HepG2 (cell line): ENCODE data around the gene ABCG1. TPM values are rescaled to one million over a fixed set of nuclear protein-coding genes. Genes with fewer than 3 reads are reported as not detected.

Source experiments
- ATAC-seq: fragments of 200-7000 bp; cut with Tn5 transposase; 3 replicates; pipeline ENCODE4 v1.9.1; 2020; ENCODE audit warnings: mild to moderate bottlenecking, moderate library complexity
- BruUV-seq: library from RNA; stranded (reverse); fragments of 400-500 nt; replicated peaks from 2 replicates; lab custom pipeline; 2021; lab: Mats Ljungman, UMichigan
- CTCF ChIA-PET: fragments of 300-600 bp; formaldehyde crosslinking; extraction: SDS; loops from one replicate; lab custom pipeline; 2021; ENCODE audit warnings: low total read pairs, inconsistent platforms, low intra/inter-chr PET ratio; lab: Yijun Ruan, JAX
- POLR2A ChIA-PET: fragments of 350-600 bp; sonication (Branson Sonifier 250); formaldehyde crosslinking; loops from one replicate; lab custom pipeline; 2020; ENCODE audit warnings: antibody characterized with exemption, inconsistent platforms; lab: Yijun Ruan, JAX
- DNase-seq: peaks from one replicate; pipeline ENCODE4 v3.0.0-alpha.2; 2015; ENCODE audit warnings: low spot score
- FAIRE-seq: peaks from 3 replicates; lab custom pipeline; 2011; peaks lifted over from hg19 to GRCh38; lab: Jason Lieb, UNC
- H2AFZ ChIP-seq: one replicate; pipeline ENCODE4 v1.6.1; 2011; ENCODE audit warnings: low read length, inconsistent platforms
- H3K27ac ChIP-seq: fragments of 300-600 bp; 3 replicates; pipeline ENCODE4 v1.8.0; 2011; ENCODE audit warnings: mixed run types, mild to moderate bottlenecking, mixed read lengths, low read length, inconsistent platforms; ENCODE audit not compliant: insufficient read depth; ENCODE audit errors: extremely low read length
- H3K27me3 ChIP-seq, 2 experiments: fragments of 200-600 bp in 1 of 2; 2 replicates in 1 of 2; 3 replicates in 1 of 2; pipeline versions ENCODE4 v1.6.0 to v1.8.0; 2011; ENCODE audit warnings: low read length in 2 of 2, mild to moderate bottlenecking in 2 of 2, moderate library complexity in 2 of 2, inconsistent platforms in 1 of 2; ENCODE audit not compliant: insufficient read depth in 2 of 2, control insufficient read depth in 1 of 2
- H3K36me3 ChIP-seq, 2 experiments: fragments of 200-600 bp in 1 of 2; replicated peaks in 1 of 2; 2 replicates in 1 of 2; 3 replicates in 1 of 2; pipeline versions ENCODE4 v1.5.1 to v1.8.0; 2011; ENCODE audit warnings: low read length in 2 of 2, inconsistent platforms in 1 of 2; ENCODE audit not compliant: insufficient read depth in 2 of 2, control insufficient read depth in 1 of 2
- H3K4me1 ChIP-seq: 2 replicates; pipeline ENCODE4 v1.5.1; 2012; ENCODE audit warnings: low read length, inconsistent platforms; ENCODE audit not compliant: insufficient read depth
- H3K4me2 ChIP-seq: 2 replicates; pipeline ENCODE4 v1.6.0; 2011; ENCODE audit warnings: low read depth, low read length, inconsistent platforms
- H3K4me3 ChIP-seq, 3 experiments: fragments of 200-600 bp in 1 of 3; sonication (generic), shearing (Covaris generic) in 1 of 3; replicated peaks in 1 of 3; 2 replicates each; pipeline ENCODE4 v1.5.1; 2011 to 2016; ENCODE audit warnings: low read length in 3 of 3, inconsistent platforms in 2 of 3, low read depth in 2 of 3, mild to moderate bottlenecking in 2 of 3, control low read depth in 1 of 3, mixed read lengths in 1 of 3; ENCODE audit not compliant: insufficient read depth in 1 of 3
- H3K79me2 ChIP-seq: one replicate; pipeline ENCODE4 v1.6.1; 2011; ENCODE audit warnings: low read length, inconsistent platforms; ENCODE audit not compliant: insufficient read depth
- H3K9ac ChIP-seq: 2 replicates; pipeline ENCODE4 v1.6.0; 2011; ENCODE audit warnings: mild to moderate bottlenecking, low read depth, low read length, inconsistent platforms; ENCODE audit not compliant: insufficient read depth
- H3K9me3 ChIP-seq: 2 replicates; pipeline ENCODE4 v1.5.1; 2012; ENCODE audit warnings: mild to moderate bottlenecking, low read length
- H4K20me1 ChIP-seq: 2 replicates; pipeline ENCODE4 v1.6.0; 2011; ENCODE audit warnings: inconsistent platforms, mild to moderate bottlenecking, low read length, moderate library complexity; ENCODE audit not compliant: insufficient read depth
- CBX1 ChIP-seq: IDR thresholded peaks from one replicate; pipeline ENCODE4 v1.6.1; 2016; ENCODE audit warnings: antibody characterized with exemption, low read depth
- NFE2 ChIP-seq: sonication (generic); formaldehyde crosslinking; IDR thresholded peaks from 2 replicates; pipeline ENCODE4 v1.4.0; 2020; ENCODE audit warnings: missing genetic modification reagents
- ZBTB4 ChIP-seq: sonication (generic); formaldehyde crosslinking; IDR thresholded peaks from 2 replicates; pipeline ENCODE4 v1.4.0; 2020; ENCODE audit warnings: missing genetic modification reagents, mild to moderate bottlenecking, borderline replicate concordance
- ZKSCAN1 ChIP-seq: fragments of 150-350 bp; IDR thresholded peaks from 2 replicates; pipeline ENCODE4 v1.6.1; 2014; ENCODE audit warnings: low read length
- ZNF17 ChIP-seq: sonication (generic); formaldehyde crosslinking; IDR thresholded peaks from 2 replicates; pipeline ENCODE4 v1.5.0; 2020; ENCODE audit warnings: mild to moderate bottlenecking, missing genetic modification reagents
- ZNF292 ChIP-seq: sonication (generic); formaldehyde crosslinking; IDR thresholded peaks from 2 replicates; pipeline ENCODE4 v1.8.1; 2022; ENCODE audit warnings: mild to moderate bottlenecking, low read depth, missing genetic modification reagents, borderline replicate concordance
- ZNF619 ChIP-seq: sonication (generic); formaldehyde crosslinking; IDR thresholded peaks from 2 replicates; pipeline ENCODE4 v1.4.0; 2020; ENCODE audit warnings: mild to moderate bottlenecking, missing genetic modification reagents
- ZNF773 ChIP-seq: sonication (generic); formaldehyde crosslinking; IDR thresholded peaks from 2 replicates; pipeline ENCODE4 v1.4.0; 2020; ENCODE audit warnings: missing genetic modification reagents, borderline replicate concordance
- ZSCAN31 ChIP-seq: sonication (generic); formaldehyde crosslinking; IDR thresholded peaks from 2 replicates; pipeline ENCODE4 v1.5.0; 2020; ENCODE audit warnings: low read depth, mild to moderate bottlenecking, missing genetic modification reagents
- WGBS: methylation state at CpG from one replicate; pipeline ENCODE4 v1.1.6; 2017; ENCODE audit warnings: low lambda C conversion rate; 5-methylcytosine and 5-hydroxymethylcytosine counted together
- in situ Hi-C: cut with HindIII; loops from 2 replicates; pipeline ENCODE4 v1.10.0; 2017; ENCODE audit warnings: low pct_unique_long_range_greater_than_20kb; ENCODE audit not compliant: extremely low pct_ligation_motif_present
- intact Hi-C: fragments of 100-400 bp; cut with micrococcal nuclease; formaldehyde crosslinking; loops from one replicate; pipeline ENCODE4 v1.10.0; 2022; ENCODE audit not compliant: unreplicated experiment
- polyA plus RNA-seq, 8 experiments: library from polyadenylated mRNA; depleted of rRNA in 3 of 8; stranded (reverse) in 7 of 8; unstranded in 1 of 8; fragments of >200 nt; fragmentation: Illumina TruSeq in 4 of 8; extraction: Trizol in 4 of 8; gene quantifications; 2 replicates each; pipeline versions ENCODE4 v1.2.1 to v1.2.3, GENCODE V29; 2011 to 2016; ENCODE audit warnings: low read depth in 4 of 8, missing spikeins in 1 of 8, mixed read lengths in 1 of 8; ENCODE audit not compliant: insufficient read depth in 1 of 8
- total RNA-seq, 5 experiments: library from RNA; depleted of rRNA; stranded (reverse); fragments of >200 nt; fragmentation: Illumina TruSeq; extraction: Trizol; gene quantifications; 2 replicates each; pipeline ENCODE4 v1.2.3, GENCODE V29; 2016; ENCODE audit warnings: low read depth in 1 of 5

Gene ABCG1
- total and polyA plus RNA-seq, 2 of the 13 experiments (the other 11 are each of a cell fraction or from before 2014, with no cell fraction given), result 0.04 TPM; not detected in 1

GRCh38 chr21:42254083-42254482 is 35.1 kb downstream of the ABCG1 start:
- ChIA-PET POLR2A (no interaction called here), CTCF (no interaction called here)
- intact Hi-C loops (no loop called here), in situ Hi-C loops (no loop called here)
- DNase-seq, result no peak
- no peak overlapping the region for H2AFZ ChIP-seq
- H3K27ac ChIP-seq, result no peak overlapping the region
- H3K4me1 ChIP-seq, result no peaks in the 10 kb centered on the region
- H3K4me3 ChIP-seq, result no peak overlapping the region
- TF ChIP-seq ZKSCAN1 (no peak), CBX1 (no peak), ZNF619 (CRISPR knock-in tag) (no peak), ZBTB4 (CRISPR knock-in tag) (no peak), NFE2 (CRISPR knock-in tag) (no peak), ZSCAN31 (CRISPR knock-in tag) (no peak), ZNF292 (CRISPR knock-in tag) (no peak), ZNF17 (CRISPR knock-in tag) (no peak), ZNF773 (CRISPR knock-in tag) (no peak)
- TF ChIP-seq, all 625 proteins: peak for 0
- no peak for FAIRE-seq
- 1% methylated on average over 4 of the region's 6 CpGs for WGBS
- no TSS peak for BruUV-seq
- Histone ChIP-seq H3K27me3 (peaks cover 3 to 21% of the 10 kb centered on the region in 2 experiments; a peak in 3 of 5 replicates), H3K79me2 (no peaks in the 10 kb centered on the region), H4K20me1 (no peaks in the 10 kb centered on the region), H3K9ac (no peak overlapping the region), H3K9me3 (no peaks in the 10 kb centered on the region), H3K4me2 (no peak overlapping the region), H3K36me3 (no peaks in the 10 kb centered on the region)
- no peak for ATAC-seq
